Smooth muscle cell (in vitro differentiated cells): ENCODE measurements around the gene FYN. TPM values are rescaled to one million over a fixed set of nuclear protein-coding genes. Genes with fewer than 3 reads are reported as not detected.

Experiments used
- DNase-seq: peaks from one replicate; lab custom pipeline; 2025; ENCODE audit not compliant: unreplicated experiment; lab: John Stamatoyannopoulos, UW
- H2AFZ ChIP-seq: fragments of 200-600 bp; sonication (generic); 2 replicates; pipeline ENCODE4 v1.6.0; 2016; ENCODE audit warnings: antibody characterized with exemption, low read depth, mild to moderate bottlenecking
- H3F3A ChIP-seq: fragments of 200-600 bp; sonication (generic); 2 replicates; pipeline ENCODE4 v1.6.0; 2017; ENCODE audit warnings: antibody characterized with exemption, low read depth
- H3K27ac ChIP-seq: fragments of 200-600 bp; sonication (generic); 2 replicates; pipeline ENCODE4 v1.5.1; 2016; ENCODE audit warnings: low read depth, mild to moderate bottlenecking
- H3K27me3 ChIP-seq: fragments of 200-600 bp; sonication (generic); 2 replicates; pipeline ENCODE4 v1.6.1; 2016; ENCODE audit warnings: low read depth, mild to moderate bottlenecking
- H3K36me3 ChIP-seq: fragments of 200-600 bp; sonication (generic); 2 replicates; pipeline ENCODE4 v1.5.1; 2016; ENCODE audit warnings: low read depth
- H3K4me1 ChIP-seq: fragments of 200-600 bp; sonication (generic); 2 replicates; pipeline ENCODE4 v1.5.1; 2016; ENCODE audit warnings: low read depth
- H3K4me2 ChIP-seq: fragments of 200-600 bp; sonication (generic); 2 replicates; pipeline ENCODE4 v1.6.0; 2016; ENCODE audit warnings: mild to moderate bottlenecking
- H3K4me3 ChIP-seq: fragments of 200-600 bp; sonication (generic); 2 replicates; pipeline ENCODE4 v1.5.1; 2016; ENCODE audit warnings: mild to moderate bottlenecking
- H3K79me2 ChIP-seq: fragments of 200-600 bp; sonication (generic); 2 replicates; pipeline ENCODE4 v1.6.0; 2016; ENCODE audit warnings: low read depth, mild to moderate bottlenecking
- H3K9ac ChIP-seq: fragments of 200-600 bp; sonication (generic); 2 replicates; pipeline ENCODE4 v1.6.0; 2016; ENCODE audit warnings: low read depth
- H3K9me3 ChIP-seq: fragments of 200-600 bp; sonication (generic); replicated peaks from 2 replicates; pipeline ENCODE4 v1.5.1; 2016; ENCODE audit warnings: low read depth
- H4K20me1 ChIP-seq: fragments of 200-600 bp; sonication (generic); 2 replicates; pipeline ENCODE4 v1.6.0; 2016; ENCODE audit warnings: low read depth
- CTCF ChIP-seq: fragments of 200-600 bp; sonication (generic); IDR thresholded peaks from 2 replicates; pipeline ENCODE4 v1.5.1; 2017; ENCODE audit warnings: borderline replicate concordance, mild to moderate bottlenecking, antibody characterized with exemption; ENCODE audit not compliant: insufficient read depth, poor library complexity, severe bottlenecking
- WGBS: methylation state at CpG from one replicate; pipeline ENCODE4 v1.1.7; 2016; ENCODE audit warnings: low lambda C conversion rate; 5-methylcytosine and 5-hydroxymethylcytosine counted together
- polyA plus RNA-seq: library from polyadenylated mRNA; unstranded; fragments of >200 nt; fragmentation: Nextera tagmentation; extraction: Ambion mirVana; gene quantifications from 2 replicates; pipeline ENCODE4 v1.2.1, GENCODE V29; 2016
- total RNA-seq: library from RNA; depleted of rRNA; stranded (reverse); fragments of >200 nt; gene quantifications from 2 replicates; pipeline ENCODE4 v1.2.3, GENCODE V29; 2014

The FYN gene
- total and polyA plus RNA-seq, 2 experiments from 2014 or later, result 110 to 138 TPM

GRCh38 chr6:111769365-111770152, 103.7 kb downstream of the FYN start:
- H3K4me2 ChIP-seq, result no peak overlapping the region

GRCh38 chr6:111768431-111768770, 104.9 kb downstream of the FYN start:
- Histone ChIP-seq H3K27ac (no peak overlapping the region), H3F3A (peaks cover 3% of the 10 kb centered on the region), H2AFZ (no peak overlapping the region), H3K4me3 (no peak overlapping the region), H3K27me3 (no peaks in the 10 kb centered on the region), H3K4me1 (peaks cover 31% of the 10 kb centered on the region), H4K20me1 (peaks cover 59% of the 10 kb centered on the region), H3K36me3 (no peaks in the 10 kb centered on the region), H3K9ac (no peak overlapping the region), H3K9me3 (no peaks in the 10 kb centered on the region), H3K4me2 (no peak overlapping the region), H3K79me2 (peaks cover 39% of the 10 kb centered on the region)
- no peak for TF ChIP-seq CTCF
- 95% methylated on average over 2 of the region's 2 CpGs for WGBS
- no peak for DNase-seq

More at GRCh38 chr6:111769365-111770152, 103.7 kb downstream of the FYN start:
- Histone ChIP-seq H3K9me3 (no peaks in the 10 kb centered on the region), H3K4me3 (no peak overlapping the region), H3F3A (no peaks in the 10 kb centered on the region), H3K4me1 (peaks cover 20% of the 10 kb centered on the region), H3K27ac (no peak overlapping the region), H3K79me2 (peaks cover 39% of the 10 kb centered on the region), H2AFZ (no peak overlapping the region), H4K20me1 (peaks cover 54% of the 10 kb centered on the region), H3K36me3 (no peaks in the 10 kb centered on the region), H3K27me3 (no peaks in the 10 kb centered on the region), H3K9ac (no peak overlapping the region)
- no peak for DNase-seq
- 97% methylated on average over 1 of the region's 1 CpG for WGBS
- no peak for TF ChIP-seq CTCF

- no peak for TF ChIP-seq CTCF
- H3K27me3 ChIP-seq, result no peaks in the 10 kb centered on the region
- H3K79me2 ChIP-seq, result peaks cover 39% of the 10 kb centered on the region
- 78% methylated on average over 5 of the region's 5 CpGs for WGBS
- no peak for DNase-seq
- H3K9me3 ChIP-seq, result no peaks in the 10 kb centered on the region
- no peak overlapping the region for H2AFZ ChIP-seq
- no peak overlapping the region for H3K4me3 ChIP-seq
- peaks cover 31% of the 10 kb centered on the region for H3K4me1 ChIP-seq
- no peak overlapping the region for H3K27ac ChIP-seq
- peaks cover 62% of the 10 kb centered on the region for H4K20me1 ChIP-seq
- H3K36me3 ChIP-seq, result no peaks in the 10 kb centered on the region
- H3K9ac ChIP-seq, result no peak overlapping the region
- peaks cover 3% of the 10 kb centered on the region for H3F3A ChIP-seq
- no peak overlapping the region for H3K4me2 ChIP-seq
These were observed 105.4 kb downstream of the FYN start for GRCh38 chr6:111767752-111768430.
